K562 (cell line): ENCODE measurements around the gene KLF1. TPM values are rescaled to one million over a fixed set of nuclear protein-coding genes. Genes with fewer than 3 reads are reported as not detected.

Experiments used
- CBFB ChIP-seq: sonication (generic); formaldehyde crosslinking; IDR thresholded peaks from 2 replicates; pipeline ENCODE4 v1.4.0; 2020; ENCODE audit warnings: mild to moderate bottlenecking, missing genetic modification reagents
- CCAR2 ChIP-seq: fragments of 200-400 bp; formaldehyde crosslinking; IDR thresholded peaks from 2 replicates; pipeline ENCODE4 v1.6.1; 2017; ENCODE audit warnings: mild to moderate bottlenecking, low read depth, low read length
- CREB3 ChIP-seq: fragments of 450-650 bp; conservative IDR thresholded peaks from 2 replicates; pipeline ENCODE4 v1.6.1; 2016; ENCODE audit warnings: missing genetic modification characterization, low read depth, mild to moderate bottlenecking, missing compliant biosample characterization, moderate library complexity
- E2F4 ChIP-seq: sonication (generic); formaldehyde crosslinking; IDR thresholded peaks from 2 replicates; pipeline ENCODE4 v1.8.0; 2022; ENCODE audit warnings: mild to moderate bottlenecking, low read depth, missing genetic modification reagents
- ELF4 ChIP-seq: fragments of 450-650 bp; formaldehyde crosslinking; IDR thresholded peaks from 2 replicates; pipeline ENCODE4 v1.4.0; 2022; ENCODE audit warnings: missing genetic modification characterization
- ETV1 ChIP-seq: fragments of 450-650 bp; conservative IDR thresholded peaks from 2 replicates; pipeline ENCODE4 v1.6.1; 2016; ENCODE audit warnings: missing genetic modification characterization, control low read depth, low read depth, missing compliant biosample characterization
- ETV5 ChIP-seq: sonication (generic); formaldehyde crosslinking; IDR thresholded peaks from 2 replicates; pipeline ENCODE4 v1.4.0; 2020; ENCODE audit warnings: low read depth, mild to moderate bottlenecking, missing genetic modification reagents
- FOSL1 ChIP-seq: fragments of 200-800 bp; sonication (Bioruptor generic); conservative IDR thresholded peaks from 2 replicates; pipeline ENCODE4 v1.6.1; 2016; ENCODE audit warnings: missing genetic modification characterization, missing compliant biosample characterization
- GTF2B ChIP-seq: IDR thresholded peaks from 2 replicates; pipeline ENCODE4 v1.6.1; 2011; ENCODE audit not compliant: insufficient read length; ENCODE audit errors: extremely low read depth
- MAZ ChIP-seq, 2 experiments: fragments of 450-650 bp in 1 of 2; sonication (generic) in 1 of 2; formaldehyde crosslinking; IDR thresholded peaks in 1 of 2; conservative IDR thresholded peaks in 1 of 2; 2 replicates each; pipeline versions ENCODE4 v1.4.0 to v1.5.0; 2020; ENCODE audit warnings: mild to moderate bottlenecking in 1 of 2, missing genetic modification reagents in 1 of 2
- MBD2 ChIP-seq: sonication (generic); IDR thresholded peaks from 2 replicates; pipeline ENCODE4 v1.6.1; 2016; ENCODE audit warnings: low read depth, borderline replicate concordance
- MLX ChIP-seq, 2 experiments: fragments of 450-650 bp in 1 of 2; sonication (generic) in 1 of 2; formaldehyde crosslinking; conservative IDR thresholded peaks; 2 replicates each; pipeline versions ENCODE4 v1.4.0 to v1.8.1; 2020 to 2022; ENCODE audit warnings: mild to moderate bottlenecking in 1 of 2, missing genetic modification reagents in 1 of 2
- NR2C2 ChIP-seq, 2 experiments: fragments of 200-800 bp in 1 of 2; sonication (Bioruptor generic) in 1 of 2; sonication (generic) in 1 of 2; formaldehyde crosslinking in 1 of 2; IDR thresholded peaks; 2 replicates each; pipeline versions ENCODE4 v1.6.1 to v1.8.0; 2016 to 2022; ENCODE audit warnings: mild to moderate bottlenecking in 1 of 2, missing compliant biosample characterization in 1 of 2, missing genetic modification characterization in 1 of 2, missing genetic modification reagents in 1 of 2
- PCBP2 ChIP-seq: fragments of 200-400 bp; formaldehyde crosslinking; IDR thresholded peaks from 2 replicates; pipeline ENCODE4 v1.6.1; 2018; ENCODE audit warnings: low read length, low read depth, mild to moderate bottlenecking, moderate library complexity; ENCODE audit not compliant: poor library complexity, severe bottlenecking
- RB1 ChIP-seq: fragments of 450-650 bp; IDR thresholded peaks from 2 replicates; pipeline ENCODE4 v1.6.1; 2017; ENCODE audit warnings: low read depth, mild to moderate bottlenecking
- SMARCA5 ChIP-seq: fragments of 450-650 bp; IDR thresholded peaks from 2 replicates; pipeline ENCODE4 v1.6.1; 2016
- THRA ChIP-seq: fragments of 450-650 bp; IDR thresholded peaks from 2 replicates; pipeline ENCODE4 v1.6.1; 2017; ENCODE audit warnings: mild to moderate bottlenecking, moderate library complexity
- ZNF197 ChIP-seq: fragments of 200-800 bp; sonication (Bioruptor generic); IDR thresholded peaks from 2 replicates; pipeline ENCODE4 v1.6.1; 2016; ENCODE audit warnings: low read depth, missing genetic modification characterization, missing compliant biosample characterization
- ZNF584 ChIP-seq: fragments of 200-800 bp; sonication (Bioruptor generic); IDR thresholded peaks from 2 replicates; pipeline ENCODE4 v1.6.1; 2016; ENCODE audit warnings: low read depth, mild to moderate bottlenecking, missing genetic modification characterization, missing compliant biosample characterization
- ZNF589 ChIP-seq: fragments of 200-800 bp; sonication (Bioruptor generic); IDR thresholded peaks from 2 replicates; pipeline ENCODE4 v1.6.1; 2016; ENCODE audit warnings: low read depth, missing genetic modification characterization, missing compliant biosample characterization
- polyA plus RNA-seq, 8 experiments: library from polyadenylated mRNA; depleted of rRNA in 4 of 8; stranded (reverse) in 5 of 8; unstranded in 3 of 8; fragments of >200 nt; fragmentation: Nextera tagmentation in 2 of 8; fragmentation: Illumina TruSeq in 1 of 8; extraction: Ambion mirVana in 2 of 8; extraction: Trizol in 1 of 8; gene quantifications; 2 replicates each; pipeline versions ENCODE4 v1.2.1 to v1.2.3, GENCODE V29; 2011 to 2014; ENCODE audit warnings: inconsistent platforms in 1 of 8, missing spikeins in 1 of 8
- total RNA-seq, 7 experiments: library from RNA; depleted of rRNA in 6 of 7; stranded (reverse); fragments of >200 nt in 6 of 7; fragmentation: Illumina TruSeq in 2 of 7; extraction: Trizol in 2 of 7; gene quantifications; 2 replicates each; pipeline versions ENCODE4 v1.2.1 to v1.2.3, GENCODE V29; 2011 to 2021; ENCODE audit warnings: low replicate concordance in 1 of 7

KLF1 gene
- total and polyA plus RNA-seq, 9 of the 15 experiments (the other 6 are each of a cell fraction or from before 2014, with no cell fraction given), result 8.4 to 163 (median 47.3) TPM

- TF ChIP-seq FOSL1 (tag) (peak; percentile 16; the same call in 1 of the 2 replicates), MBD2 (peak; percentile 70; the same call in 1 of the 2 replicates), ZNF584 (CRISPR knock-in tag) (peak; percentile 89), PCBP2 (no peak), ETV5 (CRISPR knock-in tag) (peak; percentile 15; the same call in 1 of the 2 replicates), SMARCA5 (no peak), RB1 (peak; percentile 74; the same call in 1 of the 2 replicates), ZNF197 (CRISPR knock-in tag) (0 out of 2 replicates have a peak, but pooled peaks have one; percentile 44), NR2C2 (CRISPR knock-in tag; IDR thresholded peaks at IDR 0.05) (no peak; the same call in 1 of the 2 replicates), NR2C2 (tag; IDR thresholded peaks at IDR 0.05) (peak; percentile 94), CCAR2 (no peak), MLX (CRISPR knock-in tag; conservative IDR thresholded peaks at IDR 0.05) (peak in 1 of 2 experiments; percentile 29; a peak in 1 of 4 replicates), CREB3 (tag) (peak; percentile 45; the same call in 1 of the 2 replicates), MAZ (CRISPR knock-in tag; conservative IDR thresholded peaks at IDR 0.05 in 1 of 2, IDR thresholded peaks at IDR 0.05 in 1 of 2) (peak; percentile 68 to 82; a peak in 3 of 4 replicates), CBFB (no peak; the same call in 1 of the 2 replicates), ZNF589 (CRISPR knock-in tag) (0 out of 2 replicates have a peak, but pooled peaks have one; percentile 53), E2F4 (CRISPR knock-in tag) (peak; percentile 22; the same call in 1 of the 2 replicates), ETV1 (tag) (peak; percentile 57), ELF4 (CRISPR knock-in tag) (no peak), THRA (no peak), GTF2B (no peak)
Observed at GRCh38 chr19:12933287-12934072, 46.5 kb upstream of the KLF1 start, which contains the start of gene FARSA (continued).
